Sigmoid colon (tissue), 4 donors: ENCODE measurements around the gene DHX8.

Experiments
- POLR2A ChIP-seq, 2 donors: fragments of 450-650 bp; IDR thresholded peaks; one replicate each; pipeline ENCODE4 v1.6.1; 2016; ENCODE audit warnings: antibody characterized with exemption in 2 of 2, mild to moderate bottlenecking in 2 of 2, moderate library complexity in 2 of 2
- POLR2AphosphoS5 ChIP-seq, 4 donors: sonication (generic); formaldehyde crosslinking; IDR thresholded peaks; one replicate each; pipeline ENCODE4 v1.6.1; 2017; ENCODE audit warnings: antibody characterized with exemption in 4 of 4
- TF ChIP-seq, protein P1 (sequence below), 4 experiments: fragments of 450-650 bp in 3 of 4; fragments of 200-600 bp in 1 of 4; IDR thresholded peaks; one replicate each; pipeline ENCODE4 v1.5.1; 2016 to 2019; ENCODE audit warnings: antibody characterized with exemption in 4 of 4, mild to moderate bottlenecking in 3 of 4, moderate library complexity in 2 of 4

- TF ChIP-seq, protein P1, sequence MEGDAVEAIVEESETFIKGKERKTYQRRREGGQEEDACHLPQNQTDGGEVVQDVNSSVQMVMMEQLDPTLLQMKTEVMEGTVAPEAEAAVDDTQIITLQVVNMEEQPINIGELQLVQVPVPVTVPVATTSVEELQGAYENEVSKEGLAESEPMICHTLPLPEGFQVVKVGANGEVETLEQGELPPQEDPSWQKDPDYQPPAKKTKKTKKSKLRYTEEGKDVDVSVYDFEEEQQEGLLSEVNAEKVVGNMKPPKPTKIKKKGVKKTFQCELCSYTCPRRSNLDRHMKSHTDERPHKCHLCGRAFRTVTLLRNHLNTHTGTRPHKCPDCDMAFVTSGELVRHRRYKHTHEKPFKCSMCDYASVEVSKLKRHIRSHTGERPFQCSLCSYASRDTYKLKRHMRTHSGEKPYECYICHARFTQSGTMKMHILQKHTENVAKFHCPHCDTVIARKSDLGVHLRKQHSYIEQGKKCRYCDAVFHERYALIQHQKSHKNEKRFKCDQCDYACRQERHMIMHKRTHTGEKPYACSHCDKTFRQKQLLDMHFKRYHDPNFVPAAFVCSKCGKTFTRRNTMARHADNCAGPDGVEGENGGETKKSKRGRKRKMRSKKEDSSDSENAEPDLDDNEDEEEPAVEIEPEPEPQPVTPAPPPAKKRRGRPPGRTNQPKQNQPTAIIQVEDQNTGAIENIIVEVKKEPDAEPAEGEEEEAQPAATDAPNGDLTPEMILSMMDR (IDR thresholded peaks at IDR 0.05) = no peak
- TF ChIP-seq POLR2AphosphoS5 (IDR thresholded peaks at IDR 0.05) (no peak), POLR2A (IDR thresholded peaks at IDR 0.05) (no peak)
Observed at GRCh38 chr17:43465049-43465448, 18.7 kb upstream of the DHX8 start.
